HG03378 (cell line): ENCODE results near the gene SMC4.
"Not testable (repeated sequence)": the region's sequence is repeated elsewhere in the genome, so short reads cannot be mapped to it uniquely, and the experiment has no call there.

Experiments
- ATAC-seq: cut with Tn5 transposase; IDR thresholded peaks from one replicate; pipeline ENCODE4 v1.9.1; 2021; ENCODE audit warnings: mild to moderate bottlenecking, moderate library complexity; ENCODE audit not compliant: unreplicated experiment

Gene SMC4

GRCh38 chr3:160444411-160444810 lies 45.0 kb downstream of the SMC4 start:
- no peak for ATAC-seq

- ATAC-seq, result no peak
Measured at GRCh38 chr3:160445854-160446253, 46.4 kb downstream of the SMC4 start.

GRCh38 chr3:160446522-160447056 lies 47.1 kb downstream of the SMC4 start:
- ATAC-seq, result no peak

GRCh38 chr3:160447544-160447943 lies 48.1 kb downstream of the SMC4 start:
- no peak for ATAC-seq

- peak; percentile 35 for ATAC-seq
Measured at GRCh38 chr3:160448845-160449635, 49.6 kb downstream of the SMC4 start.

GRCh38 chr3:160449636-160450598 lies 50.5 kb downstream of the SMC4 start, which contains the start of gene TRIM59:
TSS of gene TRIM59 (minus strand) at chr3:160449786. CDS start at chr3:160439183, 10,603 bp downstream.
- ATAC-seq, result peak; percentile 92

GRCh38 chr3:160450846-160451245 lies 51.4 kb downstream of the SMC4 start:
- no peak for ATAC-seq

GRCh38 chr3:160451602-160452001 lies 52.2 kb downstream of the SMC4 start:
- no peak for ATAC-seq

GRCh38 chr3:160452251-160452650 lies 52.8 kb downstream of the SMC4 start:
- ATAC-seq, result not testable (repeated sequence)

GRCh38 chr3:160454995-160455394 lies 55.5 kb downstream of the SMC4 start:
- no peak for ATAC-seq

- no peak for ATAC-seq
Measured at GRCh38 chr3:160455846-160456245, 56.4 kb downstream of the SMC4 start.

GRCh38 chr3:160458151-160458550 lies 58.7 kb downstream of the SMC4 start:
- ATAC-seq, result no peak

GRCh38 chr3:160459450-160459970 lies 60.1 kb downstream of the SMC4 start:
- no peak for ATAC-seq

- no peak for ATAC-seq
Measured at GRCh38 chr3:160460033-160460432, 60.6 kb downstream of the SMC4 start.

- ATAC-seq, result no peak
Measured at GRCh38 chr3:160464321-160464720, 64.9 kb downstream of the SMC4 start.

GRCh38 chr3:160464971-160465370 lies 65.5 kb downstream of the SMC4 start:
- no peak for ATAC-seq

- ATAC-seq, result no peak
Measured at GRCh38 chr3:160470181-160470580, 70.7 kb downstream of the SMC4 start.

- no peak for ATAC-seq
Measured at GRCh38 chr3:160471892-160472291, 72.4 kb downstream of the SMC4 start.

- peak; percentile 62 for ATAC-seq
Measured at GRCh38 chr3:160472344-160472743, 72.9 kb downstream of the SMC4 start.

GRCh38 chr3:160473221-160473620 lies 73.8 kb downstream of the SMC4 start:
- ATAC-seq, result no peak

GRCh38 chr3:160473978-160474377 lies 74.5 kb downstream of the SMC4 start:
- ATAC-seq, result no peak
